Spleen (tissue), 7 donors: ENCODE data around the gene COMMD4.

Source experiments
- POLR2A ChIP-seq, 3 donors: fragments of 450-650 bp; IDR thresholded peaks; one replicate each; pipeline ENCODE4 v1.5.1; 2017; ENCODE audit warnings: antibody characterized with exemption in 3 of 3, mild to moderate bottlenecking in 1 of 3
- POLR2AphosphoS5 ChIP-seq, 3 donors: sonication (generic); formaldehyde crosslinking; IDR thresholded peaks; one replicate each; pipeline ENCODE4 v1.5.1; 2017; ENCODE audit warnings: antibody characterized with exemption in 3 of 3
- TF ChIP-seq, protein P1 (sequence below), 11 experiments: fragments of 200-600 bp in 7 of 11; fragments of 450-650 bp in 4 of 11; sonication (generic) in 4 of 11; IDR thresholded peaks in 8 of 11; conservative IDR thresholded peaks in 3 of 11; 1 replicate in 7 of 11; 2 replicates in 4 of 11; pipeline versions ENCODE4 v1.4.0 to v1.8.0; 2016 to 2021; ENCODE audit warnings: antibody characterized with exemption in 11 of 11, inconsistent platforms in 4 of 11, mild to moderate bottlenecking in 1 of 11
- donor health status: DM: no; HTN: no; CAD: no; lungs with moderate emphysema.
- donor health status: DM: no; HTN: no; CAD: no.
- donor health status: DM: no; HTN: no; CAD: no.

DNA sequence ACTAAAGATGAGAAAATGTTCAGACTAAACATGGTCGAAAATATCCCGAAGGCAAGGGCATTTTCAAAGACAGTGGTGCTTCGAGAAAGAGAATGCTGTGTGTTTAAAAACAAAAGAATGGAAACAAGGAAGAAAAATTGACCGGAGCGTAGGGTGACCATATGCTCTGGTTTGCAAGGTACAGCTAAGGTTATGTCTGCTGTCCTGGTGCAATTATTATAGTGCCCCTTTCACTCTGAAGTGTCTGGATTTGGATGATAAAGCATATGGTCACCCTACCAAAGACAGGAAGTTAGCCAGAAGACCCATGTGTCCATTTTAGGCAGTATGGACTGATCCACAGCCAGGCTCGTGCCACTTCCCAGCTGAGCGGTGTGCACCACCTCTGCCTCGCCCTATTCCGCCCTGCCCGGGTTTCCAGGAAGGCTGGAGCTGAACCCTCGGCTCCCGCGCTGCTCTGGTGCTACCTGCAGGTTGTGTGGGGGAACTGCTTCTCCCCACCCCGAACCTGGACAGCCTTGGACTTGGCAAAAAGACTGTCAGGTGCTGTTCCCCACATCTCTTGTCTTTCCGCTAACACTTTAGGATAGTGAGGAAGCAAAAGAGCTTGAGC, 28.0 kb upstream of the COMMD4 start:
- TF ChIP-seq, protein P1, sequence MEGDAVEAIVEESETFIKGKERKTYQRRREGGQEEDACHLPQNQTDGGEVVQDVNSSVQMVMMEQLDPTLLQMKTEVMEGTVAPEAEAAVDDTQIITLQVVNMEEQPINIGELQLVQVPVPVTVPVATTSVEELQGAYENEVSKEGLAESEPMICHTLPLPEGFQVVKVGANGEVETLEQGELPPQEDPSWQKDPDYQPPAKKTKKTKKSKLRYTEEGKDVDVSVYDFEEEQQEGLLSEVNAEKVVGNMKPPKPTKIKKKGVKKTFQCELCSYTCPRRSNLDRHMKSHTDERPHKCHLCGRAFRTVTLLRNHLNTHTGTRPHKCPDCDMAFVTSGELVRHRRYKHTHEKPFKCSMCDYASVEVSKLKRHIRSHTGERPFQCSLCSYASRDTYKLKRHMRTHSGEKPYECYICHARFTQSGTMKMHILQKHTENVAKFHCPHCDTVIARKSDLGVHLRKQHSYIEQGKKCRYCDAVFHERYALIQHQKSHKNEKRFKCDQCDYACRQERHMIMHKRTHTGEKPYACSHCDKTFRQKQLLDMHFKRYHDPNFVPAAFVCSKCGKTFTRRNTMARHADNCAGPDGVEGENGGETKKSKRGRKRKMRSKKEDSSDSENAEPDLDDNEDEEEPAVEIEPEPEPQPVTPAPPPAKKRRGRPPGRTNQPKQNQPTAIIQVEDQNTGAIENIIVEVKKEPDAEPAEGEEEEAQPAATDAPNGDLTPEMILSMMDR (IDR thresholded peaks at IDR 0.05 in 8 of 11, conservative IDR thresholded peaks at IDR 0.05 in 3 of 11), result peak in 4 of 11 experiments; percentile 5 to 23 (median 18)
- no peak for TF ChIP-seq POLR2AphosphoS5 (IDR thresholded peaks at IDR 0.05)
- no peak for TF ChIP-seq POLR2A (IDR thresholded peaks at IDR 0.05)
